Measurements from ENCODE around the gene OSER1. TPM values are rescaled to one million over a fixed set of nuclear protein-coding genes. Genes with fewer than 3 reads are reported as not detected.
A peak's percentile ranks its signal among the peaks of the same experiment; 100 is the strongest.

Gene OSER1
- total RNA-seq, 1 experiment from 2014 or later, result 34.8 TPM

GRCh38 chr20:44217342-44218092, 6.9 kb upstream of the OSER1 start:
- no peaks in the 10 kb centered on the region for H3K27me3 ChIP-seq (ENCODE audit: low read length)
- no peaks in the 10 kb centered on the region for H3F3A ChIP-seq (ENCODE audit: low read length, unreplicated experiment)
- no peaks in the 10 kb centered on the region for H3K36me3 ChIP-seq (ENCODE audit: low read depth, low read length)
- H3K9ac ChIP-seq (ENCODE audit: low read length), result no peak overlapping the region
- BruUV-seq (replicated peaks), result no TSS peak
- no peaks in the 10 kb centered on the region for H4K20me1 ChIP-seq (ENCODE audit: low read length)
- TF ChIP-seq CTCF (conservative IDR thresholded peaks at IDR 0.05; ENCODE audit: low read depth, low read length), result peak; percentile 99
- no peak for TF ChIP-seq EZH2 (IDR thresholded peaks at IDR 0.05; ENCODE audit: low read length, unreplicated experiment)
- ATAC-seq, result peak; percentile 73
- 0 out of 2 replicates have a peak overlapping the region, but pooled peaks have one; percentile 8 for H2AFZ ChIP-seq (ENCODE audit: low read length)
- CTCF ChIA-PET, result interaction anchor here (0.6 to 1.7 kb wide), 11 partner anchors 11 to 255 kb away, joined by 3 to 36 read pairs (median 3); partner anchors contain the start of gene FITM2
- H3K4me2 ChIP-seq (ENCODE audit: low read length), result no peak overlapping the region
- DNase-seq, result peak; percentile 91
- H3K9me3 ChIP-seq (ENCODE audit: low read length), result no peaks in the 10 kb centered on the region
- peaks cover 14% of the 10 kb centered on the region; the same call in 1 of the 2 replicates for H3K4me1 ChIP-seq (ENCODE audit: insufficient read depth, low read length)
- POLR2A ChIA-PET (ENCODE audit: unreplicated experiment), result interaction anchor here (0.6 kb wide), 1 partner anchor 9 kb away, joined by 9 read pairs; no protein-coding TSS in a partner anchor
- H3K27ac ChIP-seq (ENCODE audit: low read length), result no peak overlapping the region
- intact Hi-C loops (cut with micrococcal nuclease), result loop anchor here (1.0 to 10.0 kb wide), 4 partner anchors 94 to 393 kb away; partner anchors contain the start of gene FITM2
- no peak overlapping the region for H3K4me3 ChIP-seq (ENCODE audit: low read length)
- no peaks in the 10 kb centered on the region for H3K9me2 ChIP-seq (replicated peaks; ENCODE audit: low read length)
- H3K79me2 ChIP-seq (ENCODE audit: low read length), result no peaks in the 10 kb centered on the region

- POLR2A ChIA-PET (ENCODE audit: unreplicated experiment), result no interaction called here
- DNase-seq, result peak; percentile 84
Measured at GRCh38 chr20:44215125-44215524, 4.6 kb upstream of the OSER1 start.

More at GRCh38 chr20:44215125-44215524, 4.6 kb upstream of the OSER1 start:
- Histone ChIP-seq H3F3A (ENCODE audit: low read length, unreplicated experiment) (no peaks in the 10 kb centered on the region), H3K9ac (ENCODE audit: low read length) (no peak overlapping the region), H4K20me1 (ENCODE audit: low read length) (peaks cover under 1% of the 10 kb centered on the region), H3K27me3 (ENCODE audit: low read length) (no peaks in the 10 kb centered on the region), H3K4me3 (ENCODE audit: low read length) (no peak overlapping the region), H3K4me2 (ENCODE audit: low read length) (no peak overlapping the region), H3K79me2 (ENCODE audit: low read length) (peaks cover 15% of the 10 kb centered on the region), H3K36me3 (ENCODE audit: low read depth, low read length) (no peaks in the 10 kb centered on the region), H3K9me2 (replicated peaks; ENCODE audit: low read length) (no peaks in the 10 kb centered on the region), H3K9me3 (ENCODE audit: low read length) (no peaks in the 10 kb centered on the region), H2AFZ (ENCODE audit: low read length) (no peak overlapping the region), H3K27ac (ENCODE audit: low read length) (no peak overlapping the region), H3K4me1 (ENCODE audit: insufficient read depth, low read length) (peaks cover 27% of the 10 kb centered on the region)
- BruUV-seq (replicated peaks), result no TSS peak
- intact Hi-C loops (cut with micrococcal nuclease), result loop anchor here (1.0 to 10.0 kb wide), 2 partner anchors 171 to 370 kb away; no protein-coding TSS in a partner anchor
- CTCF ChIA-PET, result interaction anchor here (0.6 to 0.7 kb wide), 2 partner anchors 169 to 171 kb away, joined by 3 to 7 read pairs; no protein-coding TSS in a partner anchor
- peak; percentile 52 for ATAC-seq
- TF ChIP-seq EZH2phosphoT487 (IDR thresholded peaks at IDR 0.05; ENCODE audit: borderline replicate concordance, low read length), result no peak
- TF ChIP-seq CTCF (conservative IDR thresholded peaks at IDR 0.05; ENCODE audit: low read depth, low read length), result peak; percentile 98
